ENCODE data around the gene GRIA4.

The GRIA4 gene

DNA sequence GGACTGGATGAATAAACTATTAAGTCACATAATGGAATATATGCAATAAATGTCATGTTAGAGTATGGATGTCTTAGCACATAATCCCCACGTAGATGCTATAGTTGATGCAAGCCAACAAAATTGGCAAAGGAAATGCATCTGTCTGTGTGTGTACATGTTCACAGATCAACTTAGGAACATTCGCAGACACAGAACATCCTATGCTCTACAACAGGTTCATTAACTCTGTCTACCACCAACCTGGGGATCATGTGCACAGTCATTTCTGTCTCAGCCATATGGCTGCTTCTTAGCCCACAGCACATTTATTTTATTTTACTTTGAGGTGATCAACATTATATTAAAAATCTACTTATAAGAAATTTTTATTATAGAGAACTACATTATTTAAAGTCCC, 407.2 kb downstream of the GRIA4 start:
- no peak for DNase-seq

- no peak for DNase-seq
Measured at GRCh38 chr11:106021181-106021966, 411.5 kb downstream of the GRIA4 start.

- DNase-seq, result peak; percentile 95 to 97
Measured at GRCh38 chr11:106021967-106022794, 412.3 kb downstream of the GRIA4 start, which contains the start of gene MSANTD4. Gene MSANTD4 (minus strand): TSS chr11:106022240. CDS start chr11:106010917, 11,323 bp downstream.

- no peak for DNase-seq
Measured at GRCh38 chr11:106022795-106023275, 413.0 kb downstream of the GRIA4 start.

DNA sequence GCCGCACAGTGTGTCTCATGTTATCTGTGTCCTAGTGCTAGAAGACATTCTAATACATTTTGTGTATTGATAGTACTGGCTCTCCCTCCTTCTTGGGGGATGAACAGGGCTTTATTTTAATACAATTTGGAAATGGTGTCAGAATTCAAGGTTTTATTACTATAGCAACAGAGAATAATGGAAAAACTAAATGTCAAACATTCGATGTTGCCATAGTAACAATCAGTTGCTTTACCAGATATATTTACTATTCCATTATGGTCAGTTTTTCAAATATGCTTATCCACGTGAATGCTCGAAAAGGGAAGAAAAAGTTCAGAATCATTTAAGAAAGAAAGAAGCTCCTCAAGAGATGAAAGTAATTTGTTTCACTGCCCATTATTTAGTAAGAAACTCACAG, 420.7 kb downstream of the GRIA4 start:
- DNase-seq, result no peak

DNA sequence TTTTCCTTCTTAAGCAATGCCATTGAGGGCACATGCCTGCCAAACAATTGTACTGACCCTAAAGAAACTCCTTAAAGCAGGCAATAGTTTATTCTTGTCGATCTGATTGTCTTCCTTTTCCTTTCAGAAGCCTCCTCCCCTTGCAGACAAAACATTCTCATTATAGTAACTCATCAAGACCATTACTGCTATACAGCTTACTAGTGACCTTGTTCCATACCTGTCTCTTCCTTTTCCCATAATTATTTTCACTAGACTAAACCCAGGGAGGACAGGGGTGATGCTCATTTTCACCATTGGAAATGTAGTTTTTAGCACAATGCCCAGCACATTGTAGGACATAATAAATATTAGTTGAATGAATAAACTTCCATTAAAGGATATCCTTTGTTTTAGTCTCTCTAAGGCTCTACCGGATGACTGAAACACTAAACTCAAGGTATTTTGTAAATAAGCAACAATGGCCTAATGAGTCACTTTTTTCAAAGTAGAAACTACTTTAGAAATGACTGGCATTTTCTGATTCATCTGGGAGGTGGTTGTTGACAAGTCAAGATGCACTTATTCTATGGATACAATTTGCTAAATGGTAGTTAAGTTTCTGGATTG, 421.4 kb downstream of the GRIA4 start:
- DNase-seq, result no peak
